OCI-M2 (cell line): ENCODE data around the gene FTO.

Experiments used
- DNase-seq: peaks from one replicate; lab custom pipeline; 2025; ENCODE audit not compliant: unreplicated experiment; lab: John Stamatoyannopoulos, UW

FTO gene

GRCh38 chr16:54143934-54144571 is 440.1 kb downstream of the FTO start:
- DNase-seq: no peak

DNA sequence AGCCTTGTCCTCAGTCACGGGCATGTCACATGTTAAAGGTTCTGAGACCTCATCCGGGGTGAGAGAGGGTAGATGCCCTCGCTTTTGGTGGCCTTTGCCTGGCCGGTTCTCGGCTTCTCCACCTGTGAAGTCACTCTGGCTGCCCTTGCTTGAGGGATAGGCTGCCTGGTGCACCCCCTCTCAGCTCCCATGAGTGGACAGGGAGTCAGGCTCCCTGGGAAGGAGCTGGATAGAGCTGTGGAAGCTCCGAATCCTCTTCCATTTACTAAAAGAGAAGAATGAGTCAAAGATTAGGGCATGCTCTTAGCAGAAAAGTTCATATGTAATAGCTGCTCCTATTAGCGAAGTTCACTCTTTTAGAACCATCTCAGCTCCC is 440.6 kb downstream of the FTO start:
- no peak for DNase-seq

GRCh38 chr16:54145881-54146280 is 441.9 kb downstream of the FTO start:
- no peak for DNase-seq

GRCh38 chr16:54148974-54149373 is 445.0 kb downstream of the FTO start:
- no peak for DNase-seq

- DNase-seq: no peak
Observed at GRCh38 chr16:54150861-54151260, 446.9 kb downstream of the FTO start.

DNA sequence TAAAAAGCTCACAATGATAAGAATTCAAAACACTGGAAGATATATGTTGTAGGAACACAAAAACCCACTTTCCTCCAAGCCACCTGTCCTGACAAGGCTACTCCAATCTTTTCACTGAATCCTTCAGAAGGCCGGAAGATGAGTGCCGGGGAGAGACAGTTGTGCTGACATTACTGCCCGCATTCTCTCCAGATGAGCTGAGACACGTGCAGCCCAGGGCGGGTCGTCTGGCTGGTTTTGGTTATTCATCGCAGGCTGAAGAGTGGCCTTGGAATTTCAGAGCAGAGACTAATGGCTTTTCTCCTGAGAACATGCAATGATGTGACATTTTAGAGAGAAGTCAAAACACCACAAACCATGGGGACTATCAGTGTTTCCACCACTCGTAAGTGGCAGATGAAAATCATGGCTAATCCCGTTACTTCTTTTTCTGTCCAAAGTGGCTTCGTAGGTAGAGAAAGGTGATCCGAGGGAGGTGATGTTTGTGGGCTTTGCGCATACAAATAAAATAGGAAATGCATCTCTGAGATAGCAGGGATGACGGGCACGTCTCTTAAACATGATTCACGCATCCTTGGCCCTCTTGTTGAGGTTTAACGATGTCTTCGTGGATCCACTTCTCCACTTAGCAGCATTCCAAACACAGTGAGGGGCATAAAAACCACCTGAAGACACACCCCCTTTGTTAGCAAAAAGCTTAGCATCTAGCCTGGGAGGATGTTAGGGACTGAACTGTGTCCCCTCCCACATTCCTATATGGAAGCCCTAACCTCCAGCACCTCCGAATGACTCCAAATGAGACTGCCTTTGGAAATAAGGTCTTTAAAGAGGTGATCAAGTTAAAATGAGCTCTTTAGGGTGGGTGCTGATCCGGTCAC is 448.6 kb downstream of the FTO start:
- no peak for DNase-seq

GRCh38 chr16:54153240-54153934 is 449.4 kb downstream of the FTO start:
- DNase-seq: no peak

- no peak for DNase-seq
Observed at GRCh38 chr16:54156349-54156748, 452.4 kb downstream of the FTO start.

DNA sequence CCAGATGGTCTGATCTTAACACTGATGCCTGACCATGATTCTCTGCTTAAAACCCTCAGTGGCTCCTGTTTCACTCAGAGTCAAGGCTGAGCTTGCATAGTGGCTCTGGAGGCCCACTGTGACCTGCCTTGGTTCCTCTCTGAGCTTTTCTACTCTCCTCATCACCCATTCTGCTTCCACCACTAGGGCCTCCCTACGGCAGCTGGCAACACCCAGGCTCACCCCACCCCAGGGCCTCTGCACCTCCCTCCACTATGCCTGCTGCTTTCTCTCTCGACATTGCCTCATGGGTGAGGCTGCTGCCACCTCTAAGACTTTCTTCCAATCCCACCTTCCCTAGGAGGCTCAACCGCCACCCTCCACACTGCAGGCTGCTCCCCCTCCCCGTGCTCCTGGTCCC is 455.0 kb downstream of the FTO start:
- DNase-seq: no peak

DNA sequence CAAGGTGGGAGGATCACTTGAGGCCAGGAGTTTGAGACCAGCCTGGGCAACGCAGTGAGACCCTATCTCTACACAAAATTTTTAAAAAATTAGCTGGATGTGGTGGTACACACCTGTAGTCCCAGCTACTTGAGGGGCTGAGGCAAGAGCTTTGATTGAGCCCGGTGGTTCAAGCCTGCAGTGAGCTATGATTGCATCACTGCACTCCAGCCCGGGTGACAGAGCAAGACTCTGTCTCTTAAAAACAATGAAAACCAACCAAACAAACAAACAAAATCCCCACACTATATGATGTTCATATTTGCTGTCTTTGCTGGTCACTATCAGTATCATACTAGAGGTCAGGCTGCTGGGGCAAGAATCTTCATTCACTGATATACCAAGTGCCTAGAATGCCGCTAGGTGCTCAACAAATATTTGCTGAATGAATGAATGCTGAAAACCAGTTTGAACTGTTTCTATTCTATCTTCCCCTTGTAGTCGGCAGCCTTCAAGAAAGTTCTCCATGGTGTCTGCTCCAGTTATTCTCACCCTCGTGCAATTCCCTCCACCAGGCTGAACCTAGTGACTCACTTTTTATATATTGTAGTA is 455.6 kb downstream of the FTO start:
- DNase-seq: no peak

DNA sequence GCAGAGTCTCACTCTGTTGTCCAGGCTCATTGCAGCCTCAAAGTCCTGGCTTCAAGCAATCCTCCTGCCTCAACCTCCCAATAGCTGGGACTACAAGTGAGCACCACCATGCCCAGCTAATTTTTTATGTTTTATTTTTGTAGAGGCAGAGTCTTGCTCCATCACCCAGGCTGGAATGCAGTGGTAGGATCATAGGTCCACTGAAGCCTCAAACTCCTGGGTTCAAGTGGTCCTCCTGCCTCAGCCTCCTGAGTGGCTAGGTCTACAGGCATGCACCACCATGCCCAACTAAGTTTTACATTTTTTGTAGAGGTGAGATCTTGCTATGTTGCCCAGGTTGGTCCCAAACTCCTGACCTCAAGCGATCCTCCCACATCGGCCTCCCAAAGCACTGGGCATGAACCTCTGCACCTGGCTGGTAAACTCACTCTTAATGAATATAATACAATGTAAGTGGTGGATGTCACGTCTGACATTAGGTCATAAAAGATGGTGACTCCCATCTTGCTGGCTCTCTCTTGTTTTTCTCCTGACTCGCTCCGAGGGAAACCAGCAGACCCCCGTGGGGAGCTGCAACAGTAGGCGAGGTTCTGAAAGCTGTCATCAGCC is 456.4 kb downstream of the FTO start:
- no peak for DNase-seq

GRCh38 chr16:54160939-54161897 is 457.3 kb downstream of the FTO start:
- no peak for DNase-seq

DNA sequence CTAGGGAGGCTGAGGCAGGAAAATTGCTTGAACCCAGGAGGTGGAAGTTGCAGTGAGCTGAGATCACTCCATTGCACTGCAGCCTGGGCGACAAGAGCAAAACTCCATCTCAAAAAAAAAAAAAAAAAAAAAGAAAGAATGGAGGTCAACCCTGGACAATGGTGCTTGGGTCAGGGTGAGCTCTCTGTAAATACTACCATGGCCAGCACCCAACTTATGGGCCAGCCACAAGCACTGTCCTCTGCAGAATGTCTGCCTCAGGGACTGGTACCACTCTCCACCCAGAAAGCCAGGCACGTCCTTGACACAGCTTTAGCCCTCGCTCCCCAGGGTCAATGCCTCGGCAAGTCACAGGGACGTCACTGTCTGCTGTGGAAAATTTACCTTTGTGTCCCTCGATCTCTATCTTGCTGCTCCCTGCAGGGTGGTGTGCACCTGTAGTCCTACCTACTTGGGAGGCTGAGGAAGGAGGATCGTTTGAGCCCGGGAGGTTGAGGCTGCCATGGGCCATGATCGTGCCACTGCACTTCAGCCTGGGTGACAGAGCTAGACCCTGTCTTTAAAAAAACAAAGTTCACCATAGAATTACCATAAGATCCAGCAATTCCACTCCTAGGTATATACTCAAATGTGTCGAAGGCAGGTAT is 459.4 kb downstream of the FTO start:
- no peak for DNase-seq

- DNase-seq: no peak
Observed at GRCh38 chr16:54164789-54165173, 460.8 kb downstream of the FTO start.

DNA sequence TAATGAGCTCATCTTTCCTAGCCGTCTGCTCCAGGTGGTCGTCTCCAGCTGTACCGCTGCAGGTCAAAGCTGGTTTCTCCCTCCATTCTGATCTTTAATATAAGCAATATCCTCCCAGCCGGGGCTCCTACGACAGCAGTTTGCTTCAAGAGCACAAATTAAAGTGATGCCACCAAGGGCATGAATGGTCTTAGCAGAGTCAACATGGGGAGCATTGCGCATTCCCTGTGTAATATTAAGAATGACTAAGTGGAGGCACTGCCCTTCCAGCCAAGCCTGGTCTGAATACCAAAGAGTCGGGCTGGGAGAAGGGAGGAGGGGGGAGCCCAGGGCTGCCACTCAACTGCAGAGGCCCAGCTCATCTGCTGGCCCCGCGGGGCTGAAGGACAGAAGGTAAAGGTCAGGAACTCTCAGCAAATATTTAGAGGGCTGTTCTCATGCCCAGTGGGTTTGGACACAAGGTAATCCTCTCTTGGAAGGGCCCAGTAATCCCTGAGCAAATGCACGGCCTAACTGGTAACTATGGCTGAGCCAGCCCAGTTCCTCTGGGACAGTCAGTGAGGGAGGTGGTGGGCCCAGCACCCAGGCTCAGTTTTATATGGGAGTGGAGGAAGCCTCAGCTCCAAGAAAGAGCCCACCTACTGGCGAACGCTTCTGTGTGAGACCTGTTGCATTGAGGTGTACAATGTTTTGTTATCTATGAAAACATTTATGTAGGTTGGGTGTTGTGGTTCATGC is 461.4 kb downstream of the FTO start:
- DNase-seq: no peak

GRCh38 chr16:54165912-54166865 is 462.2 kb downstream of the FTO start:
- DNase-seq: no peak

- no peak for DNase-seq
Observed at GRCh38 chr16:54169112-54169511, 465.2 kb downstream of the FTO start.
